ENCODE data around the gene TTC28. TPM values are rescaled to one million over a fixed set of nuclear protein-coding genes. Genes with fewer than 3 reads are reported as not detected.

TTC28 gene
- total RNA-seq, 6 experiments from 2014 or later, result 10.8 to 18.9 (median 13.6) TPM

DNA sequence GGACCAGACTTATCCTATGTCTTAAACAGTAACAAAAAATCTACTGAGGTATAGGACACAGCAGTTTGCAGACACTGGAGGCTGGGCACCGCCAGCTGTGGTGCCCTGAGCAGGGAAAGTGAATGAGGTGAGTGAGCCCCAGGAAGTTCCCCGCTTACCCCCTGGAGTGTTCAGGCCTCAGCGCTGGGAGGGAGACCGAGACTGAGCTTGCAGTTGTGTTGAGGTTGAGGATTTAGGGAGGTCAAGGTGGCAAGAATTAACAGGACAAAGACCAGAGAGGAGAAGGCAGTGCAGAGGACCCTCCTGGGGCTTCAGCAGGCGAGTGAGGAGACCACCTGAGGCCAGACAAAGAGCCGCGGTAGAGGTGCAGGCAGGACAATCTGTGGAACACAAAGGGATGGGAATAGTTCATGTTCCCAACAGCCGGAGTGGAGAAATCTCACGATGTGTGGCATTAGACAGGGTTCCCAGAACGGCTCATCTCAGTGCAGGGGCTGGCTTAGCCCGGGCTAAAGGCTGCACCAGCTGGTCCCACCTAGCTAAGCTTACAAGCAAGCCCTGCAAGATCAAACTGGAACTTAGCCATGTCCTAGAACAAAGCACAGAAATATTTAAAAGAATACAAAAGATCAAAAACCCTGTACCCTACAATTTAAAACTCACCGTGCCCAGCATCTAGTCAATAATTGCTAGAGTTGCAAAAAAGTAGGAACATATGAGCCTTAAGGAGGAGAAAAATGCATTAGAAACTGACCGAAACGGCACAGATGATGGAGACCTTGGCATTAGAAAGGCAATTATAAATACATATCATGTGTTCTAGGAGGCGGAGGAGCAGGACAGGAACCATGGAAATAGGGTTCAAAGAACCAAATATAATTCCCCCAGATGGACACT lies 713.2 kb downstream of the TTC28 start:
- H3K27ac Mint-ChIP-seq, result no peak overlapping the region
- H3K4me1 Mint-ChIP-seq (ENCODE audit: low read depth), result peaks cover 50% of the 10 kb centered on the region
- no peaks in the 10 kb centered on the region for H3K9me3 Mint-ChIP-seq
- no peaks in the 10 kb centered on the region for H3K27me3 Mint-ChIP-seq (ENCODE audit: insufficient read depth)
- H3K4me3 Mint-ChIP-seq, result no peak overlapping the region
- TF ChIP-seq, protein P1, sequence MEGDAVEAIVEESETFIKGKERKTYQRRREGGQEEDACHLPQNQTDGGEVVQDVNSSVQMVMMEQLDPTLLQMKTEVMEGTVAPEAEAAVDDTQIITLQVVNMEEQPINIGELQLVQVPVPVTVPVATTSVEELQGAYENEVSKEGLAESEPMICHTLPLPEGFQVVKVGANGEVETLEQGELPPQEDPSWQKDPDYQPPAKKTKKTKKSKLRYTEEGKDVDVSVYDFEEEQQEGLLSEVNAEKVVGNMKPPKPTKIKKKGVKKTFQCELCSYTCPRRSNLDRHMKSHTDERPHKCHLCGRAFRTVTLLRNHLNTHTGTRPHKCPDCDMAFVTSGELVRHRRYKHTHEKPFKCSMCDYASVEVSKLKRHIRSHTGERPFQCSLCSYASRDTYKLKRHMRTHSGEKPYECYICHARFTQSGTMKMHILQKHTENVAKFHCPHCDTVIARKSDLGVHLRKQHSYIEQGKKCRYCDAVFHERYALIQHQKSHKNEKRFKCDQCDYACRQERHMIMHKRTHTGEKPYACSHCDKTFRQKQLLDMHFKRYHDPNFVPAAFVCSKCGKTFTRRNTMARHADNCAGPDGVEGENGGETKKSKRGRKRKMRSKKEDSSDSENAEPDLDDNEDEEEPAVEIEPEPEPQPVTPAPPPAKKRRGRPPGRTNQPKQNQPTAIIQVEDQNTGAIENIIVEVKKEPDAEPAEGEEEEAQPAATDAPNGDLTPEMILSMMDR (IDR thresholded peaks at IDR 0.05), result no peak
- no peak for DNase-seq
- H3K36me3 Mint-ChIP-seq (ENCODE audit: low read depth), result peaks cover 11% of the 10 kb centered on the region

DNA sequence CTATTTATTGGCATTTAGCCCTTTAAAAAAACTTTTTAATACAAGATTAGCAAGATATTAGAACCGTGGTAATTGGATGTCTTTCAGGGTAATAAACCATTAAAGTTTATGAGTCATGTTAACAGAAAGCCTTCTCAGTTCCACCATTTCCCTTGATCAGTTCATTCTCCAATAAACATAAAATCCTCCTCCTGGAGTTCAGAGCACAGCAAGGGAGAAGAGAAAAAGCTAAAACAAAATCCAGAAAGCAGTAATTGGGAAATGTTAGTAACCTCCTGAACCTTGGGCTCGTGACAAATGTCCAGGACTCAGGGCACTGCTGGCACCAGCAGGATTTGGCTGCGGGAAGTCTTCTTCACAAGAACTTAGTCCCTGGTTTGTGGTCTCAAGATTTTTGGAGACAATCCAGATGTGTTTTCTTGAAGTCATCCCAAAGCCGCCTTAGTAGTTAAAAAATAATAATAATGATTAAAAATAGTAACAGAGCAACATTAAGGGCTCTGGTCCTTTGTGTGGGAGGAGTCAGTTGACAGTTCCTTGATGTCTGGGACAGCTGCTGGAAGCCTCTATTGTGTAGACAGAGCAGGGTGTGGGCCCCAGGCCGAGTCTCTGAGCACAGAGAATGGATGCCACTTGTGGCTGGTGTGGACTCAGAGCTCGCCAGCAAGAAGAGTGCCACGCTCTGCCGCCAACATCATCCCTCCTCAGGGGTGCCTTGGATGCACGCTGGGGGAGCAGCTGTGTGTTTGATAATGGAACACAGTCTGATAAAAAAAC lies 717.2 kb downstream of the TTC28 start:
- no peaks in the 10 kb centered on the region for H3K27me3 Mint-ChIP-seq (ENCODE audit: insufficient read depth)
- H3K4me1 Mint-ChIP-seq (ENCODE audit: low read depth), result peaks cover 31% of the 10 kb centered on the region
- H3K27ac Mint-ChIP-seq, result peak overlapping the region; percentile 53
- H3K9me3 Mint-ChIP-seq, result no peaks in the 10 kb centered on the region
- H3K4me3 Mint-ChIP-seq, result peak overlapping the region; percentile 14
- 0 out of 2 replicates have a peak, but pooled peaks cover 3% of the 10 kb centered on the region for H3K36me3 Mint-ChIP-seq (ENCODE audit: low read depth)
- TF ChIP-seq, protein P1 (IDR thresholded peaks at IDR 0.05), result no peak
- DNase-seq, result no peak

DNA sequence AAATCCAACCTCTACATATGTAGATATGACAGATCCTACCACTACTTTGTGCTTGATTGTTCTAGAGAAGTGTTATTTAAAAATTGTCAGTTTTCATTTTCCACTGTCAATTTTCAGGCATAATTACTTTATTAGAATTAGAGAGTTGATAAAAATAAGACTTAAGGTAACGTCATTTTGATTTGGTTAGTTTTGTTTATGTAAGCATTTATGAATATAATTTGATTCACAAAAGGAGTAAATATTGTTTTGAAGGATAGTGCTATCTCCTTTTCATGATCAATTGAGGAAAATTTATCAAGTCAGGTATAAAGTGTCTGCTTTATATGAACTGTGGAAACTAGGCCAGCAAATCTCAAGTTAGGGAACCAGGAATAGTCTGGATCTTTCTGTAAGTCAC lies 718.0 kb downstream of the TTC28 start:
- Mint-ChIP-seq H3K4me1 (ENCODE audit: low read depth) (peaks cover 31% of the 10 kb centered on the region), H3K9me3 (no peaks in the 10 kb centered on the region), H3K4me3 (no peak overlapping the region), H3K27me3 (ENCODE audit: insufficient read depth) (no peaks in the 10 kb centered on the region), H3K27ac (no peak overlapping the region), H3K36me3 (ENCODE audit: low read depth) (0 out of 2 replicates have a peak, but pooled peaks cover 5% of the 10 kb centered on the region)
- no peak for DNase-seq
- TF ChIP-seq, protein P1 (IDR thresholded peaks at IDR 0.05), result no peak

DNA sequence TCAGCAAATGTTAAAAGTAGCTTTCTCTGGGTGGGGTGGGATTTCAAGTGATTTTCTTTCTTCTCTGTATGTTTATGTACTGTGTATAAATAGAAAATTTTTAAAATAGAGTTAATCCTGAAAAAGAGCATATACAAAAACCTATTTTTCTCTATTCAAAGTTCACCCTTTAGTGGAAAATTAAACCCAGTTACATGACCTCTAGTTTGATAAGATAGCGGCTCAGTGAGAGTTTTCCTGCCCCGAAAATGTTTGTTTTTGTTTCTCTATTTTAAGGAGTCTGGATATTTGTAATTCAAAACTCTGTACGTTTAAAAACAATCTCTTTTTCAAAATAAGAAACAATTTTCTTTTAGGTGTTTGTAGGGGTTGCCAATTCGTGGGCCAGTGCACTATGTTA lies 718.5 kb downstream of the TTC28 start:
- no peak for DNase-seq
- Mint-ChIP-seq H3K27ac (no peak overlapping the region), H3K27me3 (ENCODE audit: insufficient read depth) (no peaks in the 10 kb centered on the region)

More for the DNA sequence above, 718.5 kb downstream of the TTC28 start:
- H3K4me3 Mint-ChIP-seq, result no peak overlapping the region
- H3K9me3 Mint-ChIP-seq, result no peaks in the 10 kb centered on the region
- TF ChIP-seq, protein P1 (IDR thresholded peaks at IDR 0.05), result no peak
- peaks cover 31% of the 10 kb centered on the region for H3K4me1 Mint-ChIP-seq (ENCODE audit: low read depth)
- H3K36me3 Mint-ChIP-seq (ENCODE audit: low read depth), result 0 out of 2 replicates have a peak, but pooled peaks cover 5% of the 10 kb centered on the region
